ENCODE measurements around the gene PDZK1IP1.

- TF ChIP-seq CTCF (IDR thresholded peaks at IDR 0.05; ENCODE audit: low read depth, low read length, missing input control) = no peak
- TF ChIP-seq MAX (IDR thresholded peaks at IDR 0.05) = no peak
- TF ChIP-seq JUND (IDR thresholded peaks at IDR 0.05) = no peak
- TF ChIP-seq TAF1 (conservative IDR thresholded peaks at IDR 0.05) = no peak
- no peak for TF ChIP-seq RAD21 (IDR thresholded peaks at IDR 0.05)
- TF ChIP-seq REST (IDR thresholded peaks at IDR 0.05) = no peak
- TF ChIP-seq YY1 (IDR thresholded peaks at IDR 0.05) = no peak
- no peak for TF ChIP-seq ATF3 (IDR thresholded peaks at IDR 0.05)
- no peak for TF ChIP-seq ZBTB33 (IDR thresholded peaks at IDR 0.05)
- TF ChIP-seq FOXA1 (IDR thresholded peaks at IDR 0.05) = no peak
- no peak for TF ChIP-seq FOXA2 (IDR thresholded peaks at IDR 0.05)
These were observed 33.5 kb upstream of the PDZK1IP1 start for GRCh38 chr1:47223174-47223920.
